ENCODE data around the gene ATXN7L1. TPM values are rescaled to one million over a fixed set of nuclear protein-coding genes. Genes with fewer than 3 reads are reported as not detected.
"Not testable (repeated sequence)": the region's sequence is repeated elsewhere in the genome, so short reads cannot be mapped to it uniquely, and the experiment has no call there.

The ATXN7L1 gene
- total and polyA plus RNA-seq, 2 of the 8 experiments (the other 6 are each of a cell fraction or from before 2014, with no cell fraction given): 14.3 to 34.0 TPM

- DNase-seq (ENCODE audit: low read depth in 1 of 2, low spot score in 2 of 2); H3K14ac ChIP-seq (ENCODE audit: insufficient read length); H2BK20ac ChIP-seq (ENCODE audit: low read length); H3K23me2 ChIP-seq (ENCODE audit: low read depth, low read length); H3K23ac ChIP-seq (ENCODE audit: insufficient read length); H2AK5ac ChIP-seq (ENCODE audit: low read depth, low read length); H4K5ac ChIP-seq (ENCODE audit: insufficient read length, low read depth, low read length); H2BK120ac ChIP-seq (replicated peaks; ENCODE audit: low read depth, low read length); H2BK12ac ChIP-seq (ENCODE audit: low read depth, low read length); POLR2A ChIA-PET (ENCODE audit: partially characterized antibody); H3K4me2 ChIP-seq (ENCODE audit: insufficient read depth in 1 of 2, low read depth in 2 of 2, low read length in 2 of 2); H4K91ac ChIP-seq (replicated peaks; ENCODE audit: insufficient read length, low read length); H3K36me3 ChIP-seq (ENCODE audit: control insufficient read depth in 2 of 4, insufficient read depth in 4 of 4, low read length in 3 of 4); H2BK15ac ChIP-seq (ENCODE audit: low read length); H3K9ac ChIP-seq (replicated peaks in 1 of 4; ENCODE audit: extremely low read depth in 1 of 4, low read depth in 3 of 4, low read length in 3 of 4); H3K4me3 ChIP-seq (ENCODE audit: extremely low read depth in 1 of 4, insufficient read depth in 2 of 4, low read depth in 3 of 4, low read length in 4 of 4); H3K4ac ChIP-seq (replicated peaks; ENCODE audit: insufficient read length, low read depth, low read length); H3K18ac ChIP-seq (ENCODE audit: extremely low read depth, low read length); H3K79me1 ChIP-seq (ENCODE audit: low read depth, low read length); FAIRE-seq; H3K9me3 ChIP-seq (ENCODE audit: insufficient read depth in 2 of 2, low read depth in 1 of 2, low read length in 1 of 2); CTCF ChIA-PET (ENCODE audit: partially characterized antibody); H3K56ac ChIP-seq (replicated peaks; ENCODE audit: insufficient read length, low read depth, low read length); H4K8ac ChIP-seq (ENCODE audit: extremely low read depth, insufficient read depth, low read length); H2BK5ac ChIP-seq (ENCODE audit: low read depth, low read length); H3K27me3 ChIP-seq (replicated peaks in 1 of 4; ENCODE audit: control insufficient read depth in 3 of 4, extremely low read depth in 1 of 4, insufficient read depth in 3 of 4, low read length in 3 of 4); H3K27ac ChIP-seq (ENCODE audit: low read depth, low read length); H2AFZ ChIP-seq (ENCODE audit: low read length): not testable (repeated sequence)
- peaks cover 0 to 30% of the 10 kb centered on the region in 2 experiments; a peak in 3 of 4 replicates for H3K79me2 ChIP-seq (ENCODE audit: control insufficient read depth in 1 of 2, insufficient read depth in 2 of 2, low read length in 2 of 2)
- peaks cover 6 to 11% (median 10%) of the 10 kb centered on the region in 4 experiments for H3K4me1 ChIP-seq (replicated peaks in 1 of 4; ENCODE audit: control insufficient read depth in 3 of 4, insufficient read depth in 4 of 4, low read length in 3 of 4)
- peaks cover 10 to 23% of the 10 kb centered on the region in 2 experiments for H4K20me1 ChIP-seq (replicated peaks in 1 of 2; ENCODE audit: control insufficient read depth in 1 of 2, insufficient read depth in 2 of 2, low read length in 2 of 2)
- WGBS, 2 experiments (ENCODE audit: extremely low coverage in 1 of 2, insufficient coverage in 1 of 2, insufficient read length in 1 of 2, insufficient replicate concordance in 2 of 2, low coverage in 1 of 2, low lambda C conversion rate in 2 of 2, missing lambda C conversion rate in 1 of 2): 89% methylated on average over 5 of the region's 5 CpGs; no CpG with 5 or more reads in 1 of the 2 experiments
Measured at GRCh38 chr7:105844681-105845080, 31.7 kb downstream of the ATXN7L1 start.

Measured in H1 (cell line).